ENCODE measurements around the gene EXOC6. TPM values are rescaled to one million over a fixed set of nuclear protein-coding genes. Genes with fewer than 3 reads are reported as not detected.
"Not testable (repeated sequence)": the region's sequence is repeated elsewhere in the genome, so short reads cannot be mapped to it uniquely, and the experiment has no call there.

The EXOC6 gene
- total and polyA plus RNA-seq, 9 donors: 6.2 to 12.8 (median 9.7) TPM

DNA sequence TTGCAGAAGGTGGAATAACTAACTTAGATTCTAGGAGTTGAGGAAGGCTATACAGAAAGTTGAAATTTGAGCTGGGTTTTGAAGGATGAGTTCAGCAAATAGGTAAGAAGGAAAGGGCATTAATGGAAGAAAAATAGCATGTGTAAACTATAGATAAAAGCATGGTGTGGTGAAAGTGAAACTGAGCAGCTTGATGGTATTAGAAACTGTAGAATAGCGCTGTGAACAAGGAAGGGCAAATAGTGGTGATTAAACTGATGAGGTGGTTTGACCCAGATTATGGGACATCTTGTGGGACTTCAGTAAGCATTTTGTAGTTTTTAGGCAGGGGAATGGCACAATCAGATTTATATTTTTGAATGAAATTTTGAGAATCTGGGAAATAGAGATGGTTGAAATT lies 90.5 kb downstream of the EXOC6 start:
- Histone ChIP-seq H3K9me3 (no peaks in the 10 kb centered on the region), H3K27me3 (no peaks in the 10 kb centered on the region), H3K36me3 (no peaks in the 10 kb centered on the region), H3K27ac (no peak overlapping the region), H3K4me1 (ENCODE audit: insufficient read depth) (no peaks in the 10 kb centered on the region), H3K4me3 (no peak overlapping the region)
- 87 to 98% (median 96%) methylated on average over 1 of the region's 1 CpG for WGBS, 3 donors
- no peak for TF ChIP-seq POLR2A (IDR thresholded peaks at IDR 0.05)
- TF ChIP-seq, protein P1, sequence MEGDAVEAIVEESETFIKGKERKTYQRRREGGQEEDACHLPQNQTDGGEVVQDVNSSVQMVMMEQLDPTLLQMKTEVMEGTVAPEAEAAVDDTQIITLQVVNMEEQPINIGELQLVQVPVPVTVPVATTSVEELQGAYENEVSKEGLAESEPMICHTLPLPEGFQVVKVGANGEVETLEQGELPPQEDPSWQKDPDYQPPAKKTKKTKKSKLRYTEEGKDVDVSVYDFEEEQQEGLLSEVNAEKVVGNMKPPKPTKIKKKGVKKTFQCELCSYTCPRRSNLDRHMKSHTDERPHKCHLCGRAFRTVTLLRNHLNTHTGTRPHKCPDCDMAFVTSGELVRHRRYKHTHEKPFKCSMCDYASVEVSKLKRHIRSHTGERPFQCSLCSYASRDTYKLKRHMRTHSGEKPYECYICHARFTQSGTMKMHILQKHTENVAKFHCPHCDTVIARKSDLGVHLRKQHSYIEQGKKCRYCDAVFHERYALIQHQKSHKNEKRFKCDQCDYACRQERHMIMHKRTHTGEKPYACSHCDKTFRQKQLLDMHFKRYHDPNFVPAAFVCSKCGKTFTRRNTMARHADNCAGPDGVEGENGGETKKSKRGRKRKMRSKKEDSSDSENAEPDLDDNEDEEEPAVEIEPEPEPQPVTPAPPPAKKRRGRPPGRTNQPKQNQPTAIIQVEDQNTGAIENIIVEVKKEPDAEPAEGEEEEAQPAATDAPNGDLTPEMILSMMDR (IDR thresholded peaks at IDR 0.05): no peak
- TF ChIP-seq EP300 (IDR thresholded peaks at IDR 0.05): no peak
- no peak for DNase-seq
- intact Hi-C loops (cut with DNase I): no loop called here

DNA sequence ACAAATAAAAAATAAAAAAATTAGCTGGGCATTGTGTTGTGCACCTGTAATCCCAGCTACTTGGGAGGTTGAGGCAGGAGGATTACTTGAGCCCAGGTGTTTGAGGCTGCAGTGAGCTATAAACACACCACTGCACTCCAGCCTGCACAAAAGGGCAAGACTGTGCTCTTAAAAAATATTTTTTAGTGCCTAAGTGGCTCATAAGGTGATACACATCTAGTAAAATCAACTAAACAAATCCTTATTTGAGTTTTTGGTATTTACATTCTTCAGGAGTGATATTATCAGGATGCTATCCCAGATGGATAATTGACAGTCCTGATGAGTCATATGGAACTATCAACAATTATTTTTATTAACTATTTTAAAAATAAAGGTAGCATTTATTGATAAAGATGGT lies 93.9 kb downstream of the EXOC6 start:
- no peak overlapping the region for H3K4me3 ChIP-seq
- TF ChIP-seq, protein P1 (IDR thresholded peaks at IDR 0.05): no peak
- TF ChIP-seq EP300 (IDR thresholded peaks at IDR 0.05): no peak
- no peak for TF ChIP-seq POLR2A (IDR thresholded peaks at IDR 0.05)
- no peaks in the 10 kb centered on the region for H3K36me3 ChIP-seq
- H3K27me3 ChIP-seq: no peaks in the 10 kb centered on the region
- DNase-seq: no peak
- no peaks in the 10 kb centered on the region for H3K4me1 ChIP-seq (ENCODE audit: insufficient read depth)
- intact Hi-C loops (cut with DNase I): no loop called here
- H3K9me3 ChIP-seq: no peaks in the 10 kb centered on the region
- no peak overlapping the region for H3K27ac ChIP-seq

DNA sequence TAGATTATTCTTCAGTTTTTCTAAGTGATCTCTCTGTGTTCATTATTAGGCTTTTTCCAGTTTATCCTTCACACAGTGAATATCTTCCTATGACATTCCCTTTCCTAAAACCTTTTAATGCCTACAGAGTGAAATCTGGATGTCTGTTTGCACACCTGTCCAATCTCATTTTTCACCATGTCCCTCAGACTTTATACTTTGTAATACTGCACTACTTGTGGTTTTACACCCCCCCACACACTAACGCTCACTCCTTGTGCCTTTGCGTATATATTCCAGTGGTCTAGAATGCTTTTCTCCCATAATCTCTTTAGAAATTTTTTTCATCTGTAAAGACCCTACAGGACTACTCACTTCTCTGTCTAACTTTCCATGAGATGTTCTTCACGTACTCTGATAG lies 98.2 kb downstream of the EXOC6 start:
- H3K27ac ChIP-seq: no peak overlapping the region
- no peaks in the 10 kb centered on the region for H3K27me3 ChIP-seq
- H3K4me1 ChIP-seq (ENCODE audit: insufficient read depth): no peaks in the 10 kb centered on the region
- intact Hi-C loops (cut with DNase I): no loop called here
- no peaks in the 10 kb centered on the region for H3K9me3 ChIP-seq
- no peak overlapping the region for H3K4me3 ChIP-seq
- H3K36me3 ChIP-seq: no peaks in the 10 kb centered on the region
- TF ChIP-seq EP300 (IDR thresholded peaks at IDR 0.05): no peak
- TF ChIP-seq, protein P1 (IDR thresholded peaks at IDR 0.05): no peak
- no peak for TF ChIP-seq POLR2A (IDR thresholded peaks at IDR 0.05)
- WGBS, 3 donors: 96 to 98% (median 97%) methylated on average over 3 of the region's 3 CpGs
- no peak for DNase-seq

DNA sequence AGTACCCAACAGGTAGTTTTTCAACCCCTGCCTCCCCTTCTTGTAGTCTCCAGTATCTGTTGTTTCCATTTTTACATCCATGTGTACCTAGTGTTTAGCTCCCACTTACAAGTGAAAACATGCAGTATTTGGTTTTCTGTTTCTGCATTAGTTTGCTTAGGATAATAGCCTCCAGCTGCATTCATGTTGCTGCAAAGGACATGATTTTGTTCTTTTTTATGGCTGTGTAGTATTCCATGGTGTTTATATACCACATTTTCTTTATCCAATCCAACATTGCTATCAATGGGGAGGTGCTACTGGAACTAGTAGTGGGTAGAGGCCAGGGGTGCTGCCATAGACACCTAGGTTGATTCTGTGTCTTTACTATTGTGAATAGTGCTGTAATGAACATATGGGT lies 104.3 kb downstream of the EXOC6 start:
- H3K9me3 ChIP-seq; H3K27ac ChIP-seq; H3K36me3 ChIP-seq; intact Hi-C loops (cut with DNase I); H3K4me3 ChIP-seq; H3K27me3 ChIP-seq; DNase-seq; H3K4me1 ChIP-seq (ENCODE audit: insufficient read depth): not testable (repeated sequence)

DNA sequence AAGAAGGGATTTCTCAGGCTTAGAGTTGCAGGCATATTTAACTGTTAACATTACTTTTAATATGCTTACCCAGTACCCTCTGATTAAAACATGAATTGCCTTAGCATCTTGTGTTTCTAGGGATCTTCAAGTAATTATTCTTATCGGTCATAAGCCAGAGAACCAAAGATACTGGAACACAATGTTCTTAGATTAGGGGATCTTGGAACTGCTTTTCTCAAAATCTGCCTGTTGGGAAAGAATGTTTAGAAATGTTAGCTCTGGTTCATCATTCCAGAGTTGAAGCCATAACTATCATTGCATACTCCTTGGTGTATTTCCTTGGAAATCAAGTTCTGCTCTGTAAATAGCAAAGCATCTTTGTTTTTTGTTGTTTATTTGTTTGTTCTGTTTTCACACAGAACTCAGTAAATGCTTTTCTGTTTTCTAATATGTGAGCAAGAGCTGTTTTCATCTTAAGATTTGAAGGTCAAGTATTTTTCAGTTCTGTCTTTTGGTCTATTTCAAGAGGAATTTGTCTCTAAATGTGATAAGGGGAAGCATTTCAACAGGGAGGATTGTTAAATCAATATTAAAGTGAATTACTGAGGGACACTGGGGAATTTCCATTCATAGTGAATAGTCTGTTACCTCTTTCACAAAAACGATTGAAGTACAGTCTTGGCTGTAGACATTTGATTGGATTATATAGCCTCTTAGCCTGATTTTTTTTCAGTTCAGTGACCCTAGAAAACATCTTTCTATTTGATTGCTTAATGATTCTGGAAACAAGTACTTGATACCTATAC lies 109.1 kb downstream of the EXOC6 start:
- Histone ChIP-seq H3K27me3 (no peaks in the 10 kb centered on the region), H3K27ac (no peak overlapping the region), H3K4me3 (no peak overlapping the region), H3K9me3 (no peaks in the 10 kb centered on the region), H3K36me3 (no peaks in the 10 kb centered on the region), H3K4me1 (ENCODE audit: insufficient read depth) (no peaks in the 10 kb centered on the region)
- WGBS, 3 donors: 10 to 22% (median 14%) methylated on average over 2 of the region's 2 CpGs
- TF ChIP-seq POLR2A (IDR thresholded peaks at IDR 0.05): no peak
- TF ChIP-seq, protein P1 (IDR thresholded peaks at IDR 0.05): no peak
- TF ChIP-seq EP300 (IDR thresholded peaks at IDR 0.05): no peak
- DNase-seq: no peak
- intact Hi-C loops (cut with DNase I): no loop called here
